CD8-positive, alpha-beta memory T cell (primary cell): Measurements from ENCODE around the gene SMAD1. TPM values are rescaled to one million over a fixed set of nuclear protein-coding genes. Genes with fewer than 3 reads are reported as not detected.

Experiments used
- CTCF ChIA-PET: fragments of 350-600 bp; sonication (Branson Sonifier 250); formaldehyde crosslinking; loops from one replicate; lab custom pipeline; 2021; ENCODE audit warnings: antibody characterized with exemption; lab: Charles Lee
- POLR2A ChIA-PET: fragments of 350-600 bp; sonication (Branson Sonifier 250); formaldehyde crosslinking; loops from one replicate; lab custom pipeline; 2021; ENCODE audit warnings: antibody characterized with exemption; lab: Charles Lee
- DNase-seq, 5 donors: peaks; one replicate each; pipeline versions ENCODE4 v3.0.0 to v3.0.0-alpha.2; 2020 to 2022; ENCODE audit warnings: mixed read lengths in 1 of 5
- H3K27ac ChIP-seq: one replicate; pipeline ENCODE4 v1.7.0; 2013; ENCODE audit warnings: low read depth, mild to moderate bottlenecking, low read length, moderate library complexity
- H3K27me3 ChIP-seq: 2 replicates; pipeline ENCODE4 v1.7.0; 2013; ENCODE audit warnings: low read length, mild to moderate bottlenecking; ENCODE audit not compliant: insufficient read depth, poor library complexity, severe bottlenecking
- H3K36me3 ChIP-seq: 2 replicates; pipeline ENCODE4 v1.7.0; 2013; ENCODE audit warnings: mild to moderate bottlenecking, low read length, moderate library complexity; ENCODE audit not compliant: insufficient read depth
- H3K4me1 ChIP-seq: 2 replicates; pipeline ENCODE4 v1.7.0; 2013; ENCODE audit warnings: mild to moderate bottlenecking, low read length, moderate library complexity; ENCODE audit not compliant: insufficient read depth
- H3K4me3 ChIP-seq: 2 replicates; pipeline ENCODE4 v1.7.0; 2013; ENCODE audit warnings: mild to moderate bottlenecking, low read length
- H3K9me3 ChIP-seq: 2 replicates; pipeline ENCODE4 v1.7.0; 2013; ENCODE audit warnings: mild to moderate bottlenecking, low read length
- H3K27ac Mint-ChIP-seq, 8 donors: one replicate each; pipeline ENCODE4 v1.8.0; 2020 to 2021; ENCODE audit warnings: mixed read lengths in 8 of 8, mild to moderate bottlenecking in 6 of 8, inconsistent platforms in 3 of 8, moderate library complexity in 3 of 8
- H3K27me3 Mint-ChIP-seq, 2 donors: one replicate each; pipeline ENCODE4 v1.8.0; 2020 to 2021; ENCODE audit warnings: mixed read lengths in 2 of 2, mild to moderate bottlenecking in 1 of 2, moderate library complexity in 1 of 2
- H3K36me3 Mint-ChIP-seq, 3 donors: one replicate each; pipeline ENCODE4 v1.8.0; 2020 to 2021; ENCODE audit warnings: mixed read lengths in 3 of 3, inconsistent platforms in 1 of 3, mild to moderate bottlenecking in 1 of 3
- H3K4me1 Mint-ChIP-seq, 3 donors: one replicate each; pipeline ENCODE4 v1.8.0; 2020 to 2021; ENCODE audit warnings: mixed read lengths in 3 of 3, inconsistent platforms in 1 of 3, mild to moderate bottlenecking in 1 of 3
- H3K4me3 Mint-ChIP-seq, 7 donors: one replicate each; pipeline ENCODE4 v1.8.0; 2020 to 2021; ENCODE audit warnings: mixed read lengths in 7 of 7, mild to moderate bottlenecking in 6 of 7, moderate library complexity in 4 of 7, inconsistent platforms in 2 of 7
- H3K9me3 Mint-ChIP-seq, 5 donors: one replicate each; pipeline ENCODE4 v1.8.0; 2020 to 2022; ENCODE audit warnings: mixed read lengths in 5 of 5, mild to moderate bottlenecking in 3 of 5, moderate library complexity in 2 of 5, inconsistent platforms in 1 of 5
- polyA plus RNA-seq: library from polyadenylated mRNA; unstranded; fragments of 300-500 nt; fragmentation: Illumina TruSeq; gene quantifications from one replicate; pipeline ENCODE4 v1.2.3, GENCODE V29; 2021
- total RNA-seq, 2 experiments: library from RNA; stranded (reverse); gene quantifications; one replicate each; pipeline ENCODE4 v1.2.3, GENCODE V29; 2021

SMAD1 gene
- total and polyA plus RNA-seq, 3 experiments from 2014 or later = 0.52 to 1.6 (median 1.3) TPM

DNA sequence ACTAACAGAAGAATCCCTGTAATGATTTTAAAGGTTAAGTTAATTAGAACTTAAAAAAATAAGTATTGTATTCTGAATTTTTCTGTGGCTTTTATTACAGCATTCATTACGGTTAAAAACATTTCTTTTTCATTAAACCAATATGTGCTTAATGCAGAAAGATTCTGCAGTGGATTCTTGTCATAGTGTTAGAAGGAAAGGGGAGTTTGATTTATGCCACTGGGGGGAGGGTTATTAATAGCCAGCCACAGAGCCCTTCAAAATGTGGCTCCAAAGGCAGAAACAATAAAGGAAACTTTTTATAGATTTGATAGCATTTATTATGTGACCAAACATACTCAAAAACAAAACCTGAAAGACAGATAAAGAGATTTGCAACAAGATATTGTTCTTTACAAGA lies 9.1 kb downstream of the SMAD1 start:
- Mint-ChIP-seq H3K36me3 (no peaks in the 10 kb centered on the region), H3K27ac (no peak overlapping the region)
- H3K27ac ChIP-seq = no peak overlapping the region

DNA sequence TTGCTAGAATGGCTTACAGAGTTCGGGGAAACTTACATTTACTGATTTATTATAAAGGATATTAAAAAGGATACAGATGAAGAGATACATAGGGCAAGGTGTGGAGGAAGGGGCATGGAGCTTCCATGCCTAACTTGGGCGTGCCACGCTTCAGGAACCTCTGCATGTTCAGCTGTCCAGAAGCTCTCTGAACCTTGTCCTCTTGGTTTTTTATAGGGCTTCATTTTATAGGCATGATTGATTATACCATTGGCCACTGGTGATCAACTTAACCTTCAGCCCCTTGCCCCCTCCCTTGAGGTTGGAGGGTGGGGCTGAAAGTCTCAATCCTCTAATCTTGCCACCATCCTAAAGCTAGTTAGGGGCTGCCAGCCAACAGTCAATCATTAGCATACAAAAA lies 10.7 kb downstream of the SMAD1 start:
- H3K27me3 Mint-ChIP-seq = peaks cover 5 to 6% of the 10 kb centered on the region in 2 donors

More for the DNA sequence above, 9.1 kb downstream of the SMAD1 start:
- Mint-ChIP-seq H3K4me1 (no peaks in the 10 kb centered on the region), H3K27me3 (peaks cover 2 to 13% of the 10 kb centered on the region in 2 donors), H3K4me3 (no peak overlapping the region), H3K9me3 (no peaks in the 10 kb centered on the region)
- ChIA-PET CTCF (no interaction called here), POLR2A (no interaction called here)
- DNase-seq = no peak
- Histone ChIP-seq H3K4me1 (no peaks in the 10 kb centered on the region), H3K36me3 (no peaks in the 10 kb centered on the region), H3K27me3 (no peaks in the 10 kb centered on the region), H3K9me3 (no peaks in the 10 kb centered on the region), H3K4me3 (no peak overlapping the region)

DNA sequence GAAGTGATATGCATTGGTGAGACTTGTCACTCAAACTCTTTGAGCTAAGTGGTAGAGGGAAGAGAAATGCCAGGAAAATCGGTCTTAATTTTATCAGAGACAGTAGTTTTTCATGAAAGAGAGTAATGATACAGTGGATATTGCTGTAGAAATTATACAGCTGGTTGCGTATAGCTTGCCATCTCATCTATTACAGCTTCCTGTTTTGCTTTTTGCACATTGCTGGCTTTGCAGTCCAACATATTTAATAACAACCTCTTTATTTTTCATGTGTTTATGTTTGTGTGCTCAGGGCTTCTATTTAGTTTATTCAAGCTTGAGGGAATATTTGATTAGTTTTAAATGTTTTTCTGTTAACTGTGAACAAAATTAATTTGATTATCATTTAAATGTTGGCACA lies 11.5 kb downstream of the SMAD1 start:
- Histone ChIP-seq H3K36me3 (no peaks in the 10 kb centered on the region), H3K4me3 (no peak overlapping the region), H3K27ac (no peak overlapping the region), H3K27me3 (no peaks in the 10 kb centered on the region), H3K4me1 (no peaks in the 10 kb centered on the region), H3K9me3 (no peaks in the 10 kb centered on the region)
- POLR2A ChIA-PET = no interaction called here
- H3K9me3 Mint-ChIP-seq = no peaks in the 10 kb centered on the region
- H3K4me1 Mint-ChIP-seq = no peaks in the 10 kb centered on the region
- no peak overlapping the region for H3K4me3 Mint-ChIP-seq
- no peak overlapping the region for H3K27ac Mint-ChIP-seq
- DNase-seq = no peak
- H3K27me3 Mint-ChIP-seq = peaks cover 5 to 6% of the 10 kb centered on the region in 2 donors
- CTCF ChIA-PET = interaction anchor here (1.1 kb wide), 1 partner anchor 9 kb away, joined by 3 read pairs; no protein-coding TSS in a partner anchor
- H3K36me3 Mint-ChIP-seq = no peaks in the 10 kb centered on the region

More for the DNA sequence above, 10.7 kb downstream of the SMAD1 start:
- H3K36me3 Mint-ChIP-seq = no peaks in the 10 kb centered on the region
- Histone ChIP-seq H3K27ac (no peak overlapping the region), H3K4me3 (no peak overlapping the region), H3K27me3 (no peaks in the 10 kb centered on the region), H3K36me3 (no peaks in the 10 kb centered on the region), H3K9me3 (no peaks in the 10 kb centered on the region), H3K4me1 (no peaks in the 10 kb centered on the region)
- ChIA-PET CTCF (interaction anchor here (1.1 kb wide), 1 partner anchor 8 kb away, joined by 3 read pairs; no protein-coding TSS in a partner anchor), POLR2A (no interaction called here)
- no peak for DNase-seq
- H3K4me3 Mint-ChIP-seq = no peak overlapping the region
- no peaks in the 10 kb centered on the region for H3K4me1 Mint-ChIP-seq
- no peaks in the 10 kb centered on the region for H3K9me3 Mint-ChIP-seq
- no peak overlapping the region for H3K27ac Mint-ChIP-seq

DNA sequence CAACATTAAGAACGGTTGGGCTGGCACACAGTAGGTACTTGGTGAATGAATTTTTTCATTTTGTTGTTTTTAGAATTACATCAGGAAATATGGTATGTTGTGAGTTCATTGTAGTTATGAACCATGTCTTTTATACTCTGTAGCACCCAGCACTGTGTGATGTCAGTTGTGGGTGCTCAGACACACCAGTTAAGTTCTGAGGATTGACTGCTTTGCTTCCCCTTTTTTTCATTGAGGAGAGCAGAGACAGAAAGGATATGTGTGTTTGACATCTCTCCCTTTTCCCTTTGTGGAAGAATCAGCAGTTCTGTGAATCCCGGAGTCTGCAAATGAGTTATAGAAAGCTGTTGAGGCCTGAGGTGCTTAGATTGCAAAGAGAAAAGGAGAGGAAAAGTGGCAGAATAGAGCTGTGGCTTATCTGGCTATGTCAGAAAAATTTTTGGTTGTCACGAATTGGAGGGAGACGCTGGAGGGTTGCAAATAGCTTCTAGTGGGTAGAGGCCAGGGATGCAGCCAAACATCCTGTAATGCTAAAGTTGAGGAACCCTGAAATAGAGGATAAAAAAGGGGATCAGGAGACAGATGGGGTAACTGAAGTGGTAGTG lies 13.1 kb downstream of the SMAD1 start:
- no peak overlapping the region for H3K4me3 Mint-ChIP-seq
- DNase-seq = no peak
- Histone ChIP-seq H3K9me3 (no peaks in the 10 kb centered on the region), H3K36me3 (no peaks in the 10 kb centered on the region), H3K27me3 (no peaks in the 10 kb centered on the region), H3K4me3 (no peak overlapping the region), H3K4me1 (no peaks in the 10 kb centered on the region), H3K27ac (no peak overlapping the region)
- no peak overlapping the region for H3K27ac Mint-ChIP-seq
- no peaks in the 10 kb centered on the region for H3K4me1 Mint-ChIP-seq
- ChIA-PET POLR2A (no interaction called here), CTCF (no interaction called here)
- H3K36me3 Mint-ChIP-seq = no peaks in the 10 kb centered on the region
- no peaks in the 10 kb centered on the region for H3K9me3 Mint-ChIP-seq
- peaks cover 5 to 6% of the 10 kb centered on the region in 2 donors for H3K27me3 Mint-ChIP-seq

DNA sequence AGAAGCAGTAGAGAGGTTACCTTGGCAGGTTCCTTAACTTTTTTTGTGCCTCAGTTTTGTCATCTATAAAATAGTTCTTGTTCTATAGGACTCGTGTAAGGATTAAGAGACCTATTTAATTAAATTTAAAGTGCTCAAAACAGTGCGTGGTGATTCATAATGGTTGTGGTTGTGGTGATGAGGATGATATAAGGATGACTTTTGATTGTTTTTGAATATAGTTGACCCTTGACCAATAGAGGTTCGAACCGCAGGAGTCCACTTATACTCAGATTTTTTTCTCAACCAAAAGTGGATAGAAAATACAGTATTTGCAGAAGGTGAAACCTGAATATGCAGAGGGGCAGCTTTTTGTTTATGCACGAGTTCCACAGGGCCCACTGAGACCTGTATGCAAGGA lies 14.6 kb downstream of the SMAD1 start:
- Histone ChIP-seq H3K27ac (no peak overlapping the region), H3K9me3 (no peaks in the 10 kb centered on the region), H3K27me3 (no peaks in the 10 kb centered on the region), H3K4me3 (no peak overlapping the region), H3K36me3 (no peaks in the 10 kb centered on the region), H3K4me1 (no peaks in the 10 kb centered on the region)
- DNase-seq = no peak
- ChIA-PET POLR2A (no interaction called here), CTCF (no interaction called here)
- no peaks in the 10 kb centered on the region for H3K9me3 Mint-ChIP-seq
- no peaks in the 10 kb centered on the region for H3K4me1 Mint-ChIP-seq
- no peak overlapping the region for H3K4me3 Mint-ChIP-seq
- no peaks in the 10 kb centered on the region for H3K36me3 Mint-ChIP-seq
- peaks cover 5 to 9% of the 10 kb centered on the region in 2 donors for H3K27me3 Mint-ChIP-seq
- H3K27ac Mint-ChIP-seq = no peak overlapping the region

- Histone ChIP-seq H3K36me3 (no peaks in the 10 kb centered on the region), H3K4me1 (no peaks in the 10 kb centered on the region), H3K9me3 (no peaks in the 10 kb centered on the region), H3K27me3 (no peaks in the 10 kb centered on the region), H3K4me3 (no peak overlapping the region), H3K27ac (no peak overlapping the region)
- ChIA-PET CTCF (no interaction called here), POLR2A (no interaction called here)
- Mint-ChIP-seq H3K27me3 (peaks cover 4 to 11% of the 10 kb centered on the region in 2 donors), H3K4me1 (no peaks in the 10 kb centered on the region), H3K27ac (no peak overlapping the region), H3K4me3 (no peak overlapping the region), H3K36me3 (no peaks in the 10 kb centered on the region), H3K9me3 (no peaks in the 10 kb centered on the region)
- DNase-seq = no peak
These were observed 15.8 kb downstream of the SMAD1 start for GRCh38 chr4:145497199-145498149.

DNA sequence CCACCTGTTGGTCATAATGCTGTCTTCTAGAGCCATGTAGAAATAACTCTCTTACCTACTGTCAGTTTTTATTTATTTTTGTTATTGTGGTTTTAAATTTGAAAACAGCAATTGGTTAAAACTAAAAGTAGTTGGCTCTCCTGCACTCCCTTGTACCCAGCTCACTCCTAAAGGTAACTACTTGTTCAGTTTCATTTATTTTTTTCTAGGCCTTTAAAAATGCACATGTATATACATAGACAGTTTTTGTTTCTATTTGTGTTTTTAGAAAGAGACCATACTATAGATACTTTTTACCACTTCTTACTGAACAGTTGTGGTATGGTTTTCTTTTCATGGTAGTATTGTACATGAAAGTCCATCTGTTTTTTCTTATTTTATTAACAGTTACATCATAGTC lies 16.8 kb downstream of the SMAD1 start:
- no peaks in the 10 kb centered on the region for H3K36me3 Mint-ChIP-seq
- Histone ChIP-seq H3K27ac (no peak overlapping the region), H3K27me3 (no peaks in the 10 kb centered on the region), H3K4me3 (no peak overlapping the region), H3K4me1 (no peaks in the 10 kb centered on the region), H3K36me3 (no peaks in the 10 kb centered on the region), H3K9me3 (no peaks in the 10 kb centered on the region)
- no peaks in the 10 kb centered on the region for H3K9me3 Mint-ChIP-seq
- DNase-seq = no peak
- no peaks in the 10 kb centered on the region for H3K4me1 Mint-ChIP-seq
- CTCF ChIA-PET = no interaction called here
- peaks cover 4 to 11% of the 10 kb centered on the region in 2 donors for H3K27me3 Mint-ChIP-seq
- POLR2A ChIA-PET = no interaction called here
- H3K27ac Mint-ChIP-seq = no peak overlapping the region
- H3K4me3 Mint-ChIP-seq = no peak overlapping the region

DNA sequence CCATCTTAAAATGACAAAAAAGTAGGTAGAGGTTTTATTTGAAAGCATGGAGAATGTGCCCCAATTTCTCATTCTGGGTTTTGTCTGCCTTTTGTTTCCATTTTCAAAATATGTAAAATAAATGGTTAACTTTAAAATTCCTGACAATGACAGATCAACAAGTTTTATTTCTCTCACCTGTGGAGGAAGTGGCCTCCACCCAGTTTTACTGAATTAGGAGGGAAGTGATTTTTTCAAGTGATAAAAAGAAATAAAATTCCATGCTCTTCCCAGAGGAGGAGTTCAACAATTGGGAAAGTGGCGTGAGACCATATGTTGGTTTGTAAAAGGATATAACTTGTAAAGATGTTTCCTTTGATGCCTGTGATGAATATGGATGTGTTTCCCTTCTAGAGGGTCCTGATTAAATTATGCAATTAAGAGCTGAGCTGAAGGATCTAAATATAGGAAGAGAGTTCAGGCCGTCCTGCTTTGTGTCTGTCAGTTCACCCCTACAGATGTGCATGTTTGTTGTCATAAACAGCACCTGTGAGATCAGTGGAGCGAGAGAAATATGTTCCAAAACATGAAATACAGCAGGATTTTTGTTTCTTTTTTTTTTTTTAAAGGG lies 19.5 kb downstream of the SMAD1 start:
- Mint-ChIP-seq H3K27ac (no peak overlapping the region), H3K4me3 (no peak overlapping the region), H3K36me3 (no peaks in the 10 kb centered on the region), H3K9me3 (no peaks in the 10 kb centered on the region), H3K4me1 (no peaks in the 10 kb centered on the region), H3K27me3 (peaks cover 2 to 21% of the 10 kb centered on the region in 2 donors)
- Histone ChIP-seq H3K4me1 (no peaks in the 10 kb centered on the region), H3K9me3 (no peaks in the 10 kb centered on the region), H3K27ac (no peak overlapping the region), H3K4me3 (no peak overlapping the region), H3K36me3 (no peaks in the 10 kb centered on the region), H3K27me3 (no peaks in the 10 kb centered on the region)
- ChIA-PET POLR2A (no interaction called here), CTCF (no interaction called here)
- DNase-seq = no peak
